Hair follicular keratinocyte (primary cell): ENCODE results near the gene WFDC2. TPM values are rescaled to one million over a fixed set of nuclear protein-coding genes. Genes with fewer than 3 reads are reported as not detected.

ENCODE experiments used
- total RNA-seq: library from RNA; depleted of rRNA; stranded (reverse); fragments of >200 nt; gene quantifications from 2 replicates; pipeline ENCODE4 v1.2.3, GENCODE V29; 2015

The WFDC2 gene, protein sequence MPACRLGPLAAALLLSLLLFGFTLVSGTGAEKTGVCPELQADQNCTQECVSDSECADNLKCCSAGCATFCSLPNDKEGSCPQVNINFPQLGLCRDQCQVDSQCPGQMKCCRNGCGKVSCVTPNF
- total RNA-seq: not detected in 2 replicates

DNA sequence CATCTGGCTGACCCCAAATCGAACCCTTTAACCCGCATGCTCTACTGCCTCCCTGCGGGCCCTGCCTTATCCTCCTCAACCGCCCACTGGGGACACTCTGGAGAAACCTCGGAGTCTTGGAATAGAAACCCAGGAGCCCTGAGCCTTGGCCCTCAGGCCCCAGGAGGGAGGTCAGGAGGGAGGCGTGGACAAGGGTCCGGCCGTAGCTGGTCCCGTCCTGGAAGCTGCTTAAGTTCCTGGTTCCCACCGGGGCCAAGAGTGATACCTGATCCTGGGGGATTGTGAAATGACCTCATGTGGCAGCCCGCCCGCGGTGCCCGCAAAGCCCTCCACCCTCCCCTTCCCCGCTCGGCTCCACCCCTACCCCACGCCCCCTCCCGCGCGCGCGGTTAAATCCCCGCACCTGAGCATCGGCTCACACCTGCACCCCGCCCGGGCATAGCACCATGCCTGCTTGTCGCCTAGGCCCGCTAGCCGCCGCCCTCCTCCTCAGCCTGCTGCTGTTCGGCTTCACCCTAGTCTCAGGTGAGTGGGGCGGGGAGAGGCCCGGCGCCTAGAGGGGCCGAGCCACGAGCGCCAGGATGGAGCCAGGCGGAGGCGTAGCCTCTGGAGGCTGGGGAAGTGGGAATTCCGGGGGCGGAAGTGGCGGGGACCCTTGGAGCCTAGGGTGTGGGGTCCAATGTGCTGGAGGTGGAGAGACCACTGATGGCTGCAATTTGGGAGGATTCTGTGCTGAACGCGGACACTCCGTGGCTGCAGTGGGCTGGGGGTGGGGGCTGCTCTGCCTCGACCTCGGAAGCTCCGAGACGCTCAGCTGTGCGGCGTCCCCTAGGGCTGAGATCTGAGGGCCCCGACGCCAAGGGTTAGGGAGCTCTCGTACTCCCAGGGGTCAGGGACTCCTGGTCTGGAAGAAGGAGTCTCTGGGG, at the start of gene WFDC2:
TSS of gene WFDC2 (plus strand) at position 418 of the 926 bp plus-strand sequence. CDS start at position 447, 29 bp downstream.

DNA sequence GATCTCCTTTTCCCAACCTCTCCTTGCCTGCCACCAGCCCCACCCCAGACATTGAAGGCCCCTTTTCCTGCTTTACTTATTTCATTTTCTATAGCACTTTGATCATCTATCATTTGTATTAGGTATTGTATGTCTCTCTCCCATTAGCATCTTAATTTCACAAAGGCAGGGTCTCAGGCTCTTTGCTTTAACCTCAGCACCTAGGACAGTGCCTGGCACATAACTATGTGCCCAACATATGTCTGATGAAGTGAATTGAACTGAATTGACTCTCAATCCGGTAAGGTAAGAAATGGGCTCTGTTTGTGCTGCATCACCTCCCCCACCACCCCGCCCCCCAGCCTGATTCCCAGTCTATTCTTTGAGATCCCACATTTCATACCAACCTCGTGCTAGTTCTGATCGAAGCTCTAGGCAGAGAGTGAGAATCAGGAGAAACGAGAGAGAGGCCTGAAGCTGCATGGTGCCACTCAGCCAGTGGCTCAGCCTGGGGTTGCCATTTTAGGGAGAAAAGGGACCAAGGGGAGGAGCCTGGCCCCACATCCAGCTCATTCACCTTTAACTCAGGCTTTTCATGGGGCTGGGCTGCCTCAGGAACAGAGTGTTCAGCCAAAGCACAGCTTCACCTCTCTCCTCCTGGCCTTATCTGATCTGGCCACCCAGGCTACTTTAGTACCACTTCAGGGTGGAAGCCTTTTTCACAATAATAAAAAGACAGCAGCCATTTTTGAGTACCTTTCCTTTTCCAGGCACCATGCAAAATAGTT, 45.8 kb downstream of the WFDC2 start, which contains the start of gene SPINT3:
TSS of gene SPINT3 (minus strand) at position 476 of the 767 bp plus-strand sequence. CDS start at position 462, 14 bp downstream.

Other genes with a start within 250 kb of the WFDC2 start
- gene SEMG2, start 248.4 kb upstream of the WFDC2 start, total RNA-seq: not detected in 2 replicates
- 13.8 and 27.3 TPM in 2 replicates for gene SLPI, start 215.2 kb upstream of the WFDC2 start, total RNA-seq
- gene RBPJL, start 162.9 kb upstream of the WFDC2 start, total RNA-seq: not detected in 2 replicates
- not detected in 2 replicates for gene MATN4, start 161.5 kb upstream of the WFDC2 start, total RNA-seq
- 162 and 261 TPM in 2 replicates for gene SDC4, start 121.3 kb upstream of the WFDC2 start, total RNA-seq
- gene SYS1, start 106.6 kb upstream of the WFDC2 start, total RNA-seq: 18.9 and 20.5 TPM in 2 replicates
- not detected in 2 replicates for gene TP53TG5, start 91.4 kb upstream of the WFDC2 start, total RNA-seq
- gene DBNDD2, start 61.5 kb upstream of the WFDC2 start, total RNA-seq: 35.7 and 41.2 TPM in 2 replicates
- 55.9 and 68.6 TPM in 2 replicates for gene PIGT, start 53.6 kb upstream of the WFDC2 start, total RNA-seq
- gene SPINT3, start 45.9 kb downstream of the WFDC2 start, total RNA-seq: not detected in 2 replicates
- gene WFDC6, start 69.7 kb downstream of the WFDC2 start, total RNA-seq: not detected in 2 replicates
- not detected in 2 replicates for gene EPPIN, start 77.6 kb downstream of the WFDC2 start, total RNA-seq
- not detected in 2 replicates for gene WFDC8, start 109.5 kb downstream of the WFDC2 start, total RNA-seq
- gene WFDC10A, start 160.0 kb downstream of the WFDC2 start, total RNA-seq: not detected in 2 replicates
- not detected in 2 replicates for gene WFDC9, start 161.5 kb downstream of the WFDC2 start, total RNA-seq
- gene WFDC11, start 200.5 kb downstream of the WFDC2 start, total RNA-seq: not detected in 2 replicates
- gene WFDC13, start 232.3 kb downstream of the WFDC2 start, total RNA-seq: not detected in 2 replicates
- not detected in 2 replicates for gene WFDC10B, start 235.3 kb downstream of the WFDC2 start, total RNA-seq